HL-60 (cell line): ENCODE data around the gene TRAM2.
A peak's percentile ranks its signal among the peaks of the same experiment; 100 is the strongest.

ENCODE experiments used
- DNase-seq, 2 experiments: peaks; one replicate each; pipeline ENCODE4 v3.0.0-alpha.2; 2010 to 2020; ENCODE audit warnings: low read depth in 1 of 2, low spot score in 1 of 2
- H3K27ac ChIP-seq: fragments of 250-450 bp; sonication (Bioruptor Pico); replicated peaks from 2 replicates; pipeline ENCODE4 v1.5.1; 2020; ENCODE audit warnings: mild to moderate bottlenecking, moderate library complexity
- H3K27me3 ChIP-seq: fragments of 250-450 bp; sonication (Bioruptor Pico); 2 replicates; pipeline ENCODE4 v1.5.1; 2021; ENCODE audit warnings: mild to moderate bottlenecking, moderate library complexity; ENCODE audit not compliant: insufficient read depth, poor library complexity, severe bottlenecking
- H3K4me3 ChIP-seq: replicated peaks from 2 replicates; pipeline ENCODE4 v1.5.1; 2011; ENCODE audit warnings: mild to moderate bottlenecking, control low read depth, low read length; ENCODE audit not compliant: insufficient read depth
- GABPA ChIP-seq: IDR thresholded peaks from 2 replicates; pipeline ENCODE4 v1.6.1; 2012; ENCODE audit warnings: low read depth
- POLR2AphosphoS5 ChIP-seq: IDR thresholded peaks from 2 replicates; pipeline ENCODE4 v1.6.1; 2012; ENCODE audit warnings: low read depth
- SPI1 ChIP-seq: IDR thresholded peaks from 2 replicates; pipeline ENCODE4 v1.6.1; 2012; ENCODE audit warnings: low read depth, mild to moderate bottlenecking, borderline replicate concordance
- TF ChIP-seq, protein P1 (sequence below): IDR thresholded peaks from 2 replicates; pipeline ENCODE4 v1.6.1; 2012; ENCODE audit warnings: low read depth; ENCODE audit not compliant: insufficient replicate concordance
- TF ChIP-seq, protein P2 (sequence below): IDR thresholded peaks from one replicate; pipeline ENCODE4 v1.5.1; 2011; ENCODE audit warnings: low read length, control low read depth, inconsistent platforms; ENCODE audit not compliant: insufficient read depth

TRAM2 gene

DNA sequence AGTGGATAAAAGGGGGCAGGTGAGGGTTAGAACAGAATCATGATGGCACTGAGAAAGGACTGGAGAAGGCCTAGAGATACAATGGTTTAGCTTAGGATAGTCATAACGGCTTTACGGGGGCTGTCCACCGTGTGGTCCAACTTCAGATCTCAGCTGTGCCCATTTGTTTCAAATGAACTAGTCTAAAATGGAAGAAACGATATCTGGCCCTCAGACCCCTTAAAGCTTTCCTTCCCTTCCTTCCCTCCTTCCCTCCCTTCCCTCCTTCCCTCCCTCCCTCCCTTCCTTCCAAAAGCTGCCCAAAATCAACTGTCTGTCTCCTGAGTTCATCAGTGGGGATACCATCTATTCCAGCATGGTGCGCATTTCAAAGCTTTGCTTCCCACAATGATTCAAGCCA, 27.9 kb downstream of the TRAM2 start:
- Histone ChIP-seq H3K27ac (no peak overlapping the region), H3K27me3 (no peaks in the 10 kb centered on the region), H3K4me3 (no peak overlapping the region)
- DNase-seq, result no peak
- TF ChIP-seq POLR2AphosphoS5, result no peak
- TF ChIP-seq GABPA, result no peak
- no peak for TF ChIP-seq SPI1
- TF ChIP-seq, protein P1, sequence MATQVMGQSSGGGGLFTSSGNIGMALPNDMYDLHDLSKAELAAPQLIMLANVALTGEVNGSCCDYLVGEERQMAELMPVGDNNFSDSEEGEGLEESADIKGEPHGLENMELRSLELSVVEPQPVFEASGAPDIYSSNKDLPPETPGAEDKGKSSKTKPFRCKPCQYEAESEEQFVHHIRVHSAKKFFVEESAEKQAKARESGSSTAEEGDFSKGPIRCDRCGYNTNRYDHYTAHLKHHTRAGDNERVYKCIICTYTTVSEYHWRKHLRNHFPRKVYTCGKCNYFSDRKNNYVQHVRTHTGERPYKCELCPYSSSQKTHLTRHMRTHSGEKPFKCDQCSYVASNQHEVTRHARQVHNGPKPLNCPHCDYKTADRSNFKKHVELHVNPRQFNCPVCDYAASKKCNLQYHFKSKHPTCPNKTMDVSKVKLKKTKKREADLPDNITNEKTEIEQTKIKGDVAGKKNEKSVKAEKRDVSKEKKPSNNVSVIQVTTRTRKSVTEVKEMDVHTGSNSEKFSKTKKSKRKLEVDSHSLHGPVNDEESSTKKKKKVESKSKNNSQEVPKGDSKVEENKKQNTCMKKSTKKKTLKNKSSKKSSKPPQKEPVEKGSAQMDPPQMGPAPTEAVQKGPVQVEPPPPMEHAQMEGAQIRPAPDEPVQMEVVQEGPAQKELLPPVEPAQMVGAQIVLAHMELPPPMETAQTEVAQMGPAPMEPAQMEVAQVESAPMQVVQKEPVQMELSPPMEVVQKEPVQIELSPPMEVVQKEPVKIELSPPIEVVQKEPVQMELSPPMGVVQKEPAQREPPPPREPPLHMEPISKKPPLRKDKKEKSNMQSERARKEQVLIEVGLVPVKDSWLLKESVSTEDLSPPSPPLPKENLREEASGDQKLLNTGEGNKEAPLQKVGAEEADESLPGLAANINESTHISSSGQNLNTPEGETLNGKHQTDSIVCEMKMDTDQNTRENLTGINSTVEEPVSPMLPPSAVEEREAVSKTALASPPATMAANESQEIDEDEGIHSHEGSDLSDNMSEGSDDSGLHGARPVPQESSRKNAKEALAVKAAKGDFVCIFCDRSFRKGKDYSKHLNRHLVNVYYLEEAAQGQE, result no peak
- TF ChIP-seq, protein P2, sequence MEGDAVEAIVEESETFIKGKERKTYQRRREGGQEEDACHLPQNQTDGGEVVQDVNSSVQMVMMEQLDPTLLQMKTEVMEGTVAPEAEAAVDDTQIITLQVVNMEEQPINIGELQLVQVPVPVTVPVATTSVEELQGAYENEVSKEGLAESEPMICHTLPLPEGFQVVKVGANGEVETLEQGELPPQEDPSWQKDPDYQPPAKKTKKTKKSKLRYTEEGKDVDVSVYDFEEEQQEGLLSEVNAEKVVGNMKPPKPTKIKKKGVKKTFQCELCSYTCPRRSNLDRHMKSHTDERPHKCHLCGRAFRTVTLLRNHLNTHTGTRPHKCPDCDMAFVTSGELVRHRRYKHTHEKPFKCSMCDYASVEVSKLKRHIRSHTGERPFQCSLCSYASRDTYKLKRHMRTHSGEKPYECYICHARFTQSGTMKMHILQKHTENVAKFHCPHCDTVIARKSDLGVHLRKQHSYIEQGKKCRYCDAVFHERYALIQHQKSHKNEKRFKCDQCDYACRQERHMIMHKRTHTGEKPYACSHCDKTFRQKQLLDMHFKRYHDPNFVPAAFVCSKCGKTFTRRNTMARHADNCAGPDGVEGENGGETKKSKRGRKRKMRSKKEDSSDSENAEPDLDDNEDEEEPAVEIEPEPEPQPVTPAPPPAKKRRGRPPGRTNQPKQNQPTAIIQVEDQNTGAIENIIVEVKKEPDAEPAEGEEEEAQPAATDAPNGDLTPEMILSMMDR, result no peak

DNA sequence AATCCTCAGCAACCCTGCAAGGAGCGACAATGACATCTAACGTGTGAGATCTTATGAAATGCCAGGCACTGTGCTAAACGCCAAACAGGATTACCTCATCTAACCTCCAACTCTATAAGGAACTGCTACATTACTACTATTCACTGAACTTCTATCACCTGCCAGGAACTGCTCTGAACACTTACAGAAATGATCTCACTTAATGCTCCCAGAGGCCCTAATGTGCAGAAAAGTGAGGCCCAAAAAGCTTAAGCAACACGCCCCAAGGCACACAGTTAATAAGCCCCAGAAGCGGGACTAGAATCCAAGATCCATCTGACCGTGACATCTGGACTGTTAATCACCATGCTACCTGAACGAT, 28.5 kb downstream of the TRAM2 start:
- TF ChIP-seq, protein P2, result no peak
- no peak for TF ChIP-seq POLR2AphosphoS5
- Histone ChIP-seq H3K27ac (no peak overlapping the region), H3K27me3 (no peaks in the 10 kb centered on the region), H3K4me3 (no peak overlapping the region)
- DNase-seq, result peak; percentile 21 to 37

DNA sequence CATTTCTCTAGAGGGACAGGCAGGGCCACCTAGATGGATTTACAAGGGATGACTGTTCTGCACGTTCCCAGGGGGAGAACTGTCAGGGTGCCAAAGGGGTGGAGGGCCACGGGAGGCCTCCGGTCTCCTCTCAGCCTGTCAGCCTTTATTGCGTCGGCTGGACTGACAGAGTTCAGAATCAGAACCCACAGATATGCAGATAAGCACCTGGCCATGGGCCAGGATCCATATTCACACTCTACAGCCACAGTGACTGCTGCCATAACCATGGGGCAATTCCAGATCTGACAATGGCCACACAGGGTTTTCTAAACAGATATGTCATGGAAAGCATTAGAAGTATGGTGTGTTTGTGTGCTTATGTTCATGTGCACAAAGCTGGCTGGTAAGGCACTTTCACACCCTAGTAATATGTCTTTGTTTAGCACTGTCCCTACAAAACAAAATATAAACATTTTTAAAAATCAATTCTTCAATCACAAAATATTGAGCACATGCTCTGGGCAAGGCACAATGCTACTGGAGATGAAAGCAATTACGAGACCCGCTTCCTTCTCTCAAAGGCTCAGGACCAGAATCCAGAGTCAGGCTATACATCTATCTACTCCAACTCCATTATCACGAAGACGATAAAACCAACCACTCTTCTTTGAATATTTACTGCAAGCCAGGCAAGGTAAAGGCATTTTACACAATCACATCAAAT, 29.1 kb downstream of the TRAM2 start:
- H3K27me3 ChIP-seq, result no peaks in the 10 kb centered on the region
- TF ChIP-seq, protein P1, result no peak
- TF ChIP-seq POLR2AphosphoS5 (no peak), SPI1 (no peak), GABPA (no peak)
- TF ChIP-seq, protein P2, result no peak
- DNase-seq, result no peak
- H3K4me3 ChIP-seq, result no peak overlapping the region
- no peak overlapping the region for H3K27ac ChIP-seq

DNA sequence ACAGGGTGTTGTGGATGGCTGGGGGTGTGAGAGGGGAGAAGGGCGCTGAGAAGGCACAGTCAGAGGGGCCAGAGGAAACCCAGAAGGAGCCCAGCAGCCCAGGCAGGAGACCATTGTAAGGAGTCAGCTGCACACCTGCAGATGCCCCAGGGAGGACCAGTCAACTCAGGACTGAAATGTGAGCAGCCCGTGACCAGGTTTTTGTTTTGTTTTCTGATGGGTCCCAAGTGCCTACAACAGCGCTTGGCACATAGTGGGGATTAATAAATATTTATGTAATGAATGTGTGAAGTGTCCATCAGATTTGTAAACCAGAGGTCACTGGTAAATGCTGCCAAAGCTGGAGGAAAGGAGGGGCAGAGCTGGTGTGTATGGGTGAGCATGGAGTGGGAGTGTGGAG, 30.2 kb downstream of the TRAM2 start:
- H3K27me3 ChIP-seq, result no peaks in the 10 kb centered on the region
- no peak overlapping the region for H3K4me3 ChIP-seq
- no peak overlapping the region for H3K27ac ChIP-seq
- TF ChIP-seq, protein P1, result no peak
- no peak for TF ChIP-seq GABPA
- no peak for DNase-seq
